ENCODE results near the gene RNF126.

DNA sequence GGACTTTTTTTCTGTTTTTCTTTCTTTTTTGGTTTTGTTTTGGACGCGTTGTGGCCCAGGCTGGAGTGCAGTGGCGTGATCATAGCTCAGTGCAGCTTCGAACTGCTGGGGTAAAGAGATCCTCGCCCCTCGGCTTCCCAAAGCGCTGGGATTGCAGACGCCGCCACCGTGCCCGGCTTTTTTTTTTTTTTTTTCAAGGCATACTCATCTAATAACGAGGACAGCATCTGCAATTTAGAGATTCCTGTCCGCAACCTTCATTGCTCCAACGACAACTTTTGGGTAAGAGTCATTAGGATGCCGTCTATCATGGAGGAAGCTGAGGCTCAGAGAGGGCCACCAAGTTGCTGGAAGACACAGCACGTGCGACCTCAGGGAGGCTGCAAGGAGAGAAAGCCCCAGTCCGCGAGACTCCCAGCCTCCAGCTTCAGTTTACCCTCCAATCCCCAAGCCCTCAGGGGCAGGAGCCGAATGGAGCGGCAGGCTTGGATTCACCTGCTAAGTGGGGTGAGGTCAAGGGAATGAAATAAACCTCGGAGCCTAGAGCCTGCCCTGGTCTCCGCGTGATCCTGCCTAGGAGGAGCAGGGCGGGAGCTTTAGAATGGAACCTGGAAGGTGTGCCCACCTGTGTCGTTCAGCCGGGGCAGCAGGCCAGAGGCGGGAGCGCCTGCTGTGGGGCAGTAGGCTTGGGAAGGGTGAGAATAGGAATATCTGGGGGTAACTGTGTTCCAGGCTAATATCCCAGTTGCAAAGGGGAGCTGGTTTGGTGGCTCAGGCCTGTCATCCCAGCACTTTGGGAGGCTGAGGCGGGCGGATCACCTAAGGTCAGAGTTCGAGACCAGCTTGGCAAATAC is 29.0 kb downstream of the RNF126 start:
- TF ChIP-seq EP300 (IDR thresholded peaks at IDR 0.05) (no peak), CTCF (IDR thresholded peaks at IDR 0.05) (no peak)
